Measurements from ENCODE around the gene TNK2.

TNK2 gene

DNA sequence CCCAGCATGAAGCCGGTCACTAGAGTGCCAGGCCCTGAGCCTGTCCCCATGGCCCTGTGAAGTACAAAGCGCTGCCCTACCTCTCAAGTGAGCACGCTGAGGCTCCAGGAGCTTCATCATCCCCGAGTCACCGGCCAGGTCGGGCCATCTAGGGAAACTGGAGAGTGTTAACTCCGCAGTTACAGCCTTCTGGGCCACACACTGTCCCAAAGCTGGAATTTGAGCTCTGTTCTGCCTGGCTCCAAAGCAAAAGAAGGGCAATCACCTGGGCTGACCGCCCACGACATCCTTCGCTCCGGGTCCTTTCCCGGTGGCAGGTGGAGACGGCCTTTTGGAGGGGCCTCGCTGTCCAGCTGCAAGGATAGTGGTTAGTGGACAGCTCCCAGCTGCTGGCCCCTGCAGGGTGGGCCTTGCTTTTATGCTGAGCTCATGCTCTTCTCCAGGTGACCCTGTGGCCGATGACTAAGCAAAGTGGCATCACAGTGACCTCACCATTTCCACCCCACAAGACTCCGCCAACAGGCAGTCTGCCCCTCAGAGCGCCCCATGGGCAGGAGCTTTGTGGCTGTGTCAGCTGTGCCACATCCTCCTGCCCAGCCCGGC, 93.1 kb downstream of the TNK2 start:
- DNase-seq, result no peak

DNA sequence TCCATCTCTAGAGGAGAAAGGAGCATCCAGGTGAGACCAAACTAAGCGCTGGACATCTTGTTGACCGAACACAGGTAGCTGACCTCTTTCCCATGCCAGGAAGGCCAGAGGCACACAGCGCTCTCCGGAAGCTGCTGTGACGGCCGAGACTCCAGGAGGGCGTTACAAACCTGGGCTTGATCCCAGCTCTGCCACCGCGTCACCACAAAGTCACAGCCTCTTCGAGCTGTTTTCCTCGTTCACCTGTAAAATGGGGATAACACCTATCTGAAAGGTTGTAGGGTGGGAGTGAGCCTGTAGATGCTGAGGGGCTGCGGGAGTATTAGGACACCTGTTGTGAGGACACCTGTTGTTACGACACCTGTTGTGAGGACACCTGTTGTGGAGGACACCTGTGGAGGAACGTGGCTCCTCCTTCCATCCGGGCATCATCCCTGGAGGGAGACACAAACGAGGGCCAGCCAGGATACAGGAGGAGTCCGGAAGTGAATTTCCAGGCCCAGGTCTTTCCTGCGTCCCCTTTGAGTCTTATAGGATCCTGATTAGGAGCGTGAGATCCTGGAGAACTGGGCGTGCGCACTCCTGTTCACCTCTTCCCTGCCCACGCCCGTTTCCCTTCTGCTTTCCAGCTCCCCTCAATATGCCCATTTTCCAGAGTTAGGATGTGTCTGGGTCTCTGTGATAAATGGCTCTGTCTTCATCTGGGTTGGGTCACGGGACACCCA, 94.3 kb downstream of the TNK2 start:
- DNase-seq, result no peak

Data from T1000 (cell line).